ENCODE data around the gene AKAP13. TPM values are rescaled to one million over a fixed set of nuclear protein-coding genes. Genes with fewer than 3 reads are reported as not detected.
A peak's percentile ranks its signal among the peaks of the same experiment; 100 is the strongest.

The AKAP13 gene
- total RNA-seq, 4 donors from 2014 or later: 332 to 362 (median 351) TPM

DNA sequence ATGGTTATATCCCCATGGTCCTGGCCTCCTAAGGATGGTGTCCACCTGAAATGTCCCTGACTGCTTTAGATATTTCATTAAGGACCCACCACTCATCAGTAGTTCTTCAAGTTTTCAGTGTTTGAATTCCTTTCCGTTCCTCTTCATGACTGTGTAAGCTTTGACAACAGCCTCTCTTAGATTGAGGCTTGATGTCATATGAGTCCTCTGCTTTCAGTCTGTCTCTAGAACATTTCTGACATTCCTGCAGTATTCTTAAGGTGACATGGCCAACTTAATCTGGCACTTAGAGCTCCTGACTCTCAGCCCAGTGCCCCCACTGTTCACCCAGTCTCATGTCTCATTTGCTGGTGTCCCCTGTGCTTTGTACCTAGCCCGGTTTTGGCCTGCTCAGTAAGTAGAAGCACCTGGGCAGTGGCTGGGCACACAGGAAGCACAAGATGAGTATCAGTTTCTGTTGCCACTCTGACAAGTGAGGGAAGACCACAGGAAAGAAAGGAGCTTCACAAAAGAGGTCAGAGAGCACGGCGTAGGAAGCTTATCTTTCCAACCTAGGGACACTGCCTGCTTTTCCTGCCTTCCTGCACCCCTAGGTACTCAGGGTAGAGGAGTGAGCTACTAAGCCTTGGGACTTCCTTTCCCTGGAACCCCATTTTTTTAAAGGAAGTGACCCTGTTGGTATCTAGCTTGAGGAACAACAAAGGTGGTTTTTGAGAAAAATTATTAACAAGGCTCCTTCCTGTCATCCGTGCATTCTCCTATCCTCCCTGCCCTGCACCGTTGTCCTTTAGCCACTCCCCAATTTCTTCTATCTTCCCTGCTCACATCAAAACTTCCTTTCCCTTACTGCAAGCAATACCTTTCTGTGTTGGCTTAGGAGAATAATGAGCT is 311.2 kb downstream of the AKAP13 start:
- Histone ChIP-seq H3K4me3 (peak overlapping the region in 1 of 4 donors; percentile 20), H3K36me3 (peaks cover 0 to 56% (median 11%) of the 10 kb centered on the region in 3 donors), H3K27me3 (no peaks in the 10 kb centered on the region), H3K4me1 (peaks cover 0 to 57% (median 12%) of the 10 kb centered on the region in 4 donors), H3K9me3 (no peaks in the 10 kb centered on the region), H3K27ac (peak overlapping the region in 3 of 4 donors; percentile 74 to 85 (median 82))
- WGBS, 2 donors: 62 to 75% methylated on average over 6 of the region's 6 CpGs
- TF ChIP-seq, protein P1, sequence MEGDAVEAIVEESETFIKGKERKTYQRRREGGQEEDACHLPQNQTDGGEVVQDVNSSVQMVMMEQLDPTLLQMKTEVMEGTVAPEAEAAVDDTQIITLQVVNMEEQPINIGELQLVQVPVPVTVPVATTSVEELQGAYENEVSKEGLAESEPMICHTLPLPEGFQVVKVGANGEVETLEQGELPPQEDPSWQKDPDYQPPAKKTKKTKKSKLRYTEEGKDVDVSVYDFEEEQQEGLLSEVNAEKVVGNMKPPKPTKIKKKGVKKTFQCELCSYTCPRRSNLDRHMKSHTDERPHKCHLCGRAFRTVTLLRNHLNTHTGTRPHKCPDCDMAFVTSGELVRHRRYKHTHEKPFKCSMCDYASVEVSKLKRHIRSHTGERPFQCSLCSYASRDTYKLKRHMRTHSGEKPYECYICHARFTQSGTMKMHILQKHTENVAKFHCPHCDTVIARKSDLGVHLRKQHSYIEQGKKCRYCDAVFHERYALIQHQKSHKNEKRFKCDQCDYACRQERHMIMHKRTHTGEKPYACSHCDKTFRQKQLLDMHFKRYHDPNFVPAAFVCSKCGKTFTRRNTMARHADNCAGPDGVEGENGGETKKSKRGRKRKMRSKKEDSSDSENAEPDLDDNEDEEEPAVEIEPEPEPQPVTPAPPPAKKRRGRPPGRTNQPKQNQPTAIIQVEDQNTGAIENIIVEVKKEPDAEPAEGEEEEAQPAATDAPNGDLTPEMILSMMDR (IDR thresholded peaks at IDR 0.05): no peak
- TF ChIP-seq EP300 (IDR thresholded peaks at IDR 0.05) (no peak), POLR2A (IDR thresholded peaks at IDR 0.05) (no peak)
- no peak for DNase-seq (ENCODE audit: low spot score in 2 of 2)

DNA sequence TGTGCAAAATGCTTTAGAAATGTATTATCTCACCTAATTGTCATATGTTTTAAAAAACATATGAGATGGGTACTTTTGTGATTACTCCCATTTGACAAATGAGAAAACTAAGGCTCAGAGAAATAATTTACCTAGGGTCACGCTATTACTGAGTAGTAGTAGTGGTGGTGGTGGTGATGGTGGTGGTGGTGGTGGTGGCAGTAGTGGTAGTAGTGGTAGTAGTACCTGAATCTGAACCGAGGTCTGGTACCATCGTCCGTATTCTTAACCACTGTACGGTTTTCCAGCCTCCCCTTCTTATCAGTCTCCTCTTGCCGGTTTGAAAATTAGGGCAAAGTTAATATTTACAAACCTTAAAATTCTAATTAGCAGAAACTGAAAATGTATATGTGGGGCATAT is 311.9 kb downstream of the AKAP13 start:
- Histone ChIP-seq H3K9me3 (no peaks in the 10 kb centered on the region), H3K27ac (peak overlapping the region in 2 of 4 donors; percentile 82 to 85), H3K4me1 (peaks cover 0 to 57% (median 12%) of the 10 kb centered on the region in 4 donors), H3K27me3 (no peaks in the 10 kb centered on the region), H3K36me3 (peaks cover 0 to 56% (median 11%) of the 10 kb centered on the region in 3 donors), H3K4me3 (no peak overlapping the region)
- 92 to 93% methylated on average over 6 of the region's 6 CpGs for WGBS, 2 donors
- no peak for DNase-seq (ENCODE audit: low spot score in 2 of 2)
- TF ChIP-seq EP300 (IDR thresholded peaks at IDR 0.05): no peak
- TF ChIP-seq, protein P1 (IDR thresholded peaks at IDR 0.05): no peak
- TF ChIP-seq POLR2A (IDR thresholded peaks at IDR 0.05): no peak

DNA sequence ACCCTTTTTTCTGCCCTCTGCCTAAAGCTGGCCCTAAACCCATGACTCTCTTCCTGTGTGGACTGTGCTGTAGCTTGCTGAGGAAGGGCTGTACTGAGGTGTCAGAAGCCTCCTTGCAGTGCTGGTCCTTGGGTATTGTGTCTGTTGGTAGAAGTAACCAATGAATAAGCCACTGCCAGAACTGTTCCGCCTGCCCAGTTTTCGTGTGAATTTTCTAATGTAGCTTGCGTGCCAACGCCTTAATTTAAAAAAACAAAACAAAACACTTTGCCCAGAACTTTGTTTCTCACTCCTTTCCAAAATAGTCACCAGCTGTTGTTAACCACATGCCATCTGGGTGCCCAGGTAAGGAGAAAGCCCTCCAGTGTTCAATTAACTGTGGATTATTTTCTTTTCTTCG is 312.5 kb downstream of the AKAP13 start:
- Histone ChIP-seq H3K4me1 (peaks cover 0 to 52% (median 12%) of the 10 kb centered on the region in 4 donors), H3K36me3 (peaks cover 0 to 54% (median 11%) of the 10 kb centered on the region in 3 donors), H3K27me3 (no peaks in the 10 kb centered on the region), H3K4me3 (no peak overlapping the region), H3K9me3 (no peaks in the 10 kb centered on the region), H3K27ac (peak overlapping the region in 2 of 4 donors; percentile 30 to 41)
- WGBS, 2 donors: 85 to 87% methylated on average over 5 of the region's 5 CpGs
- TF ChIP-seq EP300 (IDR thresholded peaks at IDR 0.05): peak in 1 of 2 donors; percentile 17
- TF ChIP-seq, protein P1 (IDR thresholded peaks at IDR 0.05): no peak
- no peak for DNase-seq (ENCODE audit: low spot score in 2 of 2)

DNA sequence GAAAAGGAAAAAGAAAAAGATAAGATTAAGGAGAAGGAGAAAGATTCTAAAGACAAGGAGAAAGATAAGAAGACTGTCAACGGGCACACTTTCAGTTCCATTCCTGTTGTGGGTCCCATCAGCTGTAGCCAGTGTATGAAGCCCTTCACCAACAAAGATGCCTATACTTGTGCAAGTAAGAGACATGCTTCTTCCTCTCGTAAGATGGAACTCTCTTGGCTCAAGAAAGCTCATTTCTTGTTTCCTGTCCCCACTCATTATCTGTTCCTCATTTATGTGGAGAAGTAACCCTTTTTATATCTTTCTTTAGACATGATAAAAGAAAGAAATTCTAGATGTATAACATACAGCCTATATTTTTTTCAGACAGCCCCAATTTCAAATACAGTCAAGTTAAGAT is 312.9 kb downstream of the AKAP13 start:
- Histone ChIP-seq H3K4me1 (peaks cover 0 to 48% (median 12%) of the 10 kb centered on the region in 4 donors), H3K27ac (peak overlapping the region in 2 of 4 donors; percentile 30 to 41), H3K27me3 (no peaks in the 10 kb centered on the region), H3K9me3 (no peaks in the 10 kb centered on the region), H3K4me3 (no peak overlapping the region), H3K36me3 (peaks cover 0 to 58% (median 11%) of the 10 kb centered on the region in 3 donors)
- DNase-seq (ENCODE audit: low spot score in 2 of 2): no peak
- TF ChIP-seq, protein P1 (IDR thresholded peaks at IDR 0.05): no peak
- TF ChIP-seq POLR2A (IDR thresholded peaks at IDR 0.05): no peak
- TF ChIP-seq EP300 (IDR thresholded peaks at IDR 0.05): no peak
- 67 to 73% methylated on average over 2 of the region's 2 CpGs for WGBS, 2 donors

DNA sequence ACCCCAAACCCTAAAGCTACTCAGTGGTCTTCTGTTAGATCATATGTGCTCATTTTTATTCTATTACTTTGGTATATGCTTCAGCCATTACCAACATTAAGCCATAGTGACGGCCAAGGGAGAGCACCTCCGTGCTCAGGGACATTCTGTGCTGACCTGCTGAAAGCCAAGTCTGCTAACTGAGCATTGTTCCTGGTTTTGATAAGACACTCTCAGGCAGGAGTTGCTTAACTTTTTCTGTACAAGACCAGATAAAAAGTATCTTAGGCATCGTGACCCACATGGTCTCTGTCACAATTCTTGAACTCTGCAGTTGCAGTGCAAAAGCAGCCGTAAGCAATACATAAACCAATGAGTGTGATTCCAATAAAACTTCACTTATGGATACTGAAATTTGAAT is 313.7 kb downstream of the AKAP13 start:
- H3K27ac ChIP-seq: peak overlapping the region in 1 of 4 donors; percentile 41
- TF ChIP-seq, protein P1 (IDR thresholded peaks at IDR 0.05): no peak
- TF ChIP-seq EP300 (IDR thresholded peaks at IDR 0.05): no peak
- TF ChIP-seq POLR2A (IDR thresholded peaks at IDR 0.05): no peak
- H3K4me1 ChIP-seq: peaks cover 0 to 40% (median 11%) of the 10 kb centered on the region in 4 donors
- H3K27me3 ChIP-seq: no peaks in the 10 kb centered on the region
- WGBS, 2 donors: 81 to 92% methylated on average over 4 of the region's 4 CpGs
- no peak overlapping the region for H3K4me3 ChIP-seq
- H3K36me3 ChIP-seq: peaks cover 0 to 62% (median 11%) of the 10 kb centered on the region in 3 donors
- no peaks in the 10 kb centered on the region for H3K9me3 ChIP-seq
- DNase-seq (ENCODE audit: low spot score in 2 of 2): no peak
